Fibroblast of lung (primary cell): Measurements from ENCODE around the gene SDR39U1. TPM values are rescaled to one million over a fixed set of nuclear protein-coding genes. Genes with fewer than 3 reads are reported as not detected.

Experiments used
- polyA plus RNA-seq, 2 donors: library from polyadenylated mRNA; depleted of rRNA in 1 of 2; stranded (reverse) in 1 of 2; unstranded in 1 of 2; fragments of >200 nt; gene quantifications; 2 replicates each; pipeline ENCODE4 v1.2.1, GENCODE V29; 2011 to 2012; ENCODE audit warnings: missing spikeins in 1 of 2
- total RNA-seq: library from RNA; depleted of rRNA; stranded (reverse); fragments of >200 nt; gene quantifications from 2 replicates; pipeline ENCODE4 v1.2.1, GENCODE V29; 2014

Gene SDR39U1
- total and polyA plus RNA-seq, 2 donors (not counting 1 experiment from before 2014, with no cell fraction given), result 9.9 to 24.7 TPM

Other genes starting within 250 kb of the SDR39U1 start
- gene TM9SF1, start 247.3 kb downstream of the SDR39U1 start, total RNA-seq, result 49.6 and 61.6 TPM in 2 replicates
- 60.9 and 65.1 TPM in 2 replicates for gene TM9SF1, start 247.3 kb downstream of the SDR39U1 start, polyA plus RNA-seq
- gene TSSK4, start 237.1 kb downstream of the SDR39U1 start, total RNA-seq, result under 0.01 and 0.17 TPM in 2 replicates
- not detected in 2 replicates for gene TSSK4, start 237.1 kb downstream of the SDR39U1 start, polyA plus RNA-seq
- 22.1 and 24.9 TPM in 2 replicates for gene CHMP4A, start 229.3 kb downstream of the SDR39U1 start, total RNA-seq
- gene CHMP4A, start 229.3 kb downstream of the SDR39U1 start, polyA plus RNA-seq, result 96.8 and 133 TPM in 2 replicates
- gene MDP1, start 226.7 kb downstream of the SDR39U1 start, total RNA-seq, result 13.6 and 22.1 TPM in 2 replicates
- 14.4 TPM in 2 replicates for gene MDP1, start 226.7 kb downstream of the SDR39U1 start, polyA plus RNA-seq
- 140 and 145 TPM in 2 replicates for gene NEDD8, start 210.4 kb downstream of the SDR39U1 start, total RNA-seq
- 441 and 587 TPM in 2 replicates for gene NEDD8, start 210.4 kb downstream of the SDR39U1 start, polyA plus RNA-seq
- gene GMPR2, start 209.8 kb downstream of the SDR39U1 start, total RNA-seq, result 128 and 147 TPM in 2 replicates
- gene GMPR2, start 209.8 kb downstream of the SDR39U1 start, polyA plus RNA-seq, result 68.3 and 80.2 TPM in 2 replicates
- gene TINF2, start 200.2 kb downstream of the SDR39U1 start, total RNA-seq, result 54.7 and 61.4 TPM in 2 replicates
- 42.6 and 47.7 TPM in 2 replicates for gene TINF2, start 200.2 kb downstream of the SDR39U1 start, polyA plus RNA-seq
- gene TGM1, start 179.6 kb downstream of the SDR39U1 start, total RNA-seq, result 0.51 and 0.83 TPM in 2 replicates
- 1.3 and 1.4 TPM in 2 replicates for gene TGM1, start 179.6 kb downstream of the SDR39U1 start, polyA plus RNA-seq
- gene RABGGTA, start 171.2 kb downstream of the SDR39U1 start, total RNA-seq, result 14.1 and 21.0 TPM in 2 replicates
- gene RABGGTA, start 171.2 kb downstream of the SDR39U1 start, polyA plus RNA-seq, result 15.1 and 19.4 TPM in 2 replicates
- gene DHRS1, start 143.0 kb downstream of the SDR39U1 start, total RNA-seq, result 6.9 and 10.7 TPM in 2 replicates
- gene DHRS1, start 143.0 kb downstream of the SDR39U1 start, polyA plus RNA-seq, result 21.0 and 24.5 TPM in 2 replicates
- 16.2 and 16.7 TPM in 2 replicates for gene NOP9, start 142.9 kb downstream of the SDR39U1 start, total RNA-seq
- 8.0 and 13.5 TPM in 2 replicates for gene NOP9, start 142.9 kb downstream of the SDR39U1 start, polyA plus RNA-seq
- 0.33 and 0.51 TPM in 2 replicates for gene CIDEB, start 134.8 kb downstream of the SDR39U1 start, total RNA-seq
- 0.35 and 0.42 TPM in 2 replicates for gene CIDEB, start 134.8 kb downstream of the SDR39U1 start, polyA plus RNA-seq
- 1.3 and 1.8 TPM in 2 replicates for gene LTB4R2, start 132.6 kb downstream of the SDR39U1 start, total RNA-seq
- 0.23 and 0.28 TPM in 2 replicates for gene LTB4R2, start 132.6 kb downstream of the SDR39U1 start, polyA plus RNA-seq
- gene LTB4R, start 131.3 kb downstream of the SDR39U1 start, total RNA-seq, result 0.66 and 1.0 TPM in 2 replicates
- gene LTB4R, start 131.3 kb downstream of the SDR39U1 start, polyA plus RNA-seq, result 0.49 and 0.62 TPM in 2 replicates
- gene ADCY4, start 107.7 kb downstream of the SDR39U1 start, total RNA-seq, result 1.3 and 7.4 TPM in 2 replicates
- gene ADCY4, start 107.7 kb downstream of the SDR39U1 start, polyA plus RNA-seq, result 0.43 and 1.4 TPM in 2 replicates
- 0.26 and 0.33 TPM in 2 replicates for gene RIPK3, start 102.8 kb downstream of the SDR39U1 start, total RNA-seq
- 0.20 and 0.34 TPM in 2 replicates for gene RIPK3, start 102.8 kb downstream of the SDR39U1 start, polyA plus RNA-seq
- 33.1 and 59.9 TPM in 2 replicates for gene NFATC4, start 74.6 kb downstream of the SDR39U1 start, total RNA-seq
- gene NFATC4, start 74.6 kb downstream of the SDR39U1 start, polyA plus RNA-seq, result 23.8 and 27.1 TPM in 2 replicates
- 8.2 and 16.2 TPM in 2 replicates for gene NYNRIN, start 43.8 kb downstream of the SDR39U1 start, total RNA-seq
- gene NYNRIN, start 43.8 kb downstream of the SDR39U1 start, polyA plus RNA-seq, result 7.2 and 7.7 TPM in 2 replicates
- gene CBLN3, start 13.1 kb downstream of the SDR39U1 start, total RNA-seq, result 2.6 and 5.3 TPM in 2 replicates
- gene CBLN3, start 13.1 kb downstream of the SDR39U1 start, polyA plus RNA-seq, result 2.6 and 2.7 TPM in 2 replicates
- gene KHNYN, start 12.8 kb downstream of the SDR39U1 start, total RNA-seq, result 55.2 and 61.1 TPM in 2 replicates
- gene KHNYN, start 12.8 kb downstream of the SDR39U1 start, polyA plus RNA-seq, result 12.2 and 14.6 TPM in 2 replicates
- gene CMA1, start 65.5 kb upstream of the SDR39U1 start, total RNA-seq, result not detected in 2 replicates
- gene CMA1, start 65.5 kb upstream of the SDR39U1 start, polyA plus RNA-seq, result not detected in 2 replicates
- gene CTSG, start 133.5 kb upstream of the SDR39U1 start, total RNA-seq, result not detected in 2 replicates
- not detected in 2 replicates for gene CTSG, start 133.5 kb upstream of the SDR39U1 start, polyA plus RNA-seq
- not detected in 2 replicates for gene GZMH, start 166.9 kb upstream of the SDR39U1 start, total RNA-seq
- not detected in 2 replicates for gene GZMH, start 166.9 kb upstream of the SDR39U1 start, polyA plus RNA-seq
- not detected in 2 replicates for gene GZMB, start 191.4 kb upstream of the SDR39U1 start, total RNA-seq
- not detected in 2 replicates for gene GZMB, start 191.4 kb upstream of the SDR39U1 start, polyA plus RNA-seq